GM21526 (cell line): ENCODE results near the gene TSFM.
A peak's percentile ranks its signal among the peaks of the same experiment; 100 is the strongest.

ENCODE experiments used
- ATAC-seq: cut with Tn5 transposase; IDR thresholded peaks from one replicate; pipeline ENCODE4 v1.9.1; 2021; ENCODE audit warnings: moderate library complexity; ENCODE audit not compliant: unreplicated experiment, low FRiP score

TSFM gene

GRCh38 chr12:57745485-57745881 is 37.1 kb upstream of the TSFM start:
- no peak for ATAC-seq

DNA sequence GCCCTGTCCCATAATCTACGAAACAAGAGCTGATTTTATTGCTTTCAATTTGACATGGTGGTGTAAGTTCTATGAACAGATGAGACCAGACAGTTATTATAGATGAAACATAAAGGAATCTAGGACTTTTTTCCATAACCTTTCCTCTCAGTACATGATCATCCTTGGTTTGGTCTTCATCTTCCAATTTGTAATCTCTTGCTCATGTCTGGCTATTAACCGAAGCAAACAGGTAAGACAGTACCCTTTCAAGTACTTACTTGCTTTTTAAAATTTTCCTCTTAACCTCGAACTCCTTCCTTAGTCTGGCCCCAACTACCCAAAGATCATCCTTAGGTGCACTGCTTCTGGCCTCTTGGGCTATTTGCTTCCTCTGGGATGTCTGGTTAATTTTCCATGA is 36.6 kb upstream of the TSFM start:
- ATAC-seq = no peak

GRCh38 chr12:57749061-57749460 is 33.5 kb upstream of the TSFM start:
- no peak for ATAC-seq

GRCh38 chr12:57750561-57751431 is 31.8 kb upstream of the TSFM start:
- no peak for ATAC-seq

DNA sequence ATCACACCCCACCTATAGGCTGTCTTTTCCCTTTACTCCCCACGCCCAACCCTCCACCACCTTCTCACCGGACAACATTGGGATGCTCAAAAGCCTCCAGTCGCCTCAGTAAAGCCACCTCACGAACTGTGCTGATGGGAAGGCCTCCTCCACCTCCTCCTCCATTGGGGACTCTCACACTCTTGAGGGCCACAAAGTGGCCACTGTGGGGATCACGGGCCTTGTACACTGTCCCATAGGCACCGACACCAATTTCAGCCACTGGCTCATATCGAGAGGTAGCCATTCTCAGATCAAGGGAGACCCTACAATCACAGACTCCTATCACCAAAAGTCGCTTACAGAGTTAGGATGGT is 31.2 kb upstream of the TSFM start:
- ATAC-seq = no peak

DNA sequence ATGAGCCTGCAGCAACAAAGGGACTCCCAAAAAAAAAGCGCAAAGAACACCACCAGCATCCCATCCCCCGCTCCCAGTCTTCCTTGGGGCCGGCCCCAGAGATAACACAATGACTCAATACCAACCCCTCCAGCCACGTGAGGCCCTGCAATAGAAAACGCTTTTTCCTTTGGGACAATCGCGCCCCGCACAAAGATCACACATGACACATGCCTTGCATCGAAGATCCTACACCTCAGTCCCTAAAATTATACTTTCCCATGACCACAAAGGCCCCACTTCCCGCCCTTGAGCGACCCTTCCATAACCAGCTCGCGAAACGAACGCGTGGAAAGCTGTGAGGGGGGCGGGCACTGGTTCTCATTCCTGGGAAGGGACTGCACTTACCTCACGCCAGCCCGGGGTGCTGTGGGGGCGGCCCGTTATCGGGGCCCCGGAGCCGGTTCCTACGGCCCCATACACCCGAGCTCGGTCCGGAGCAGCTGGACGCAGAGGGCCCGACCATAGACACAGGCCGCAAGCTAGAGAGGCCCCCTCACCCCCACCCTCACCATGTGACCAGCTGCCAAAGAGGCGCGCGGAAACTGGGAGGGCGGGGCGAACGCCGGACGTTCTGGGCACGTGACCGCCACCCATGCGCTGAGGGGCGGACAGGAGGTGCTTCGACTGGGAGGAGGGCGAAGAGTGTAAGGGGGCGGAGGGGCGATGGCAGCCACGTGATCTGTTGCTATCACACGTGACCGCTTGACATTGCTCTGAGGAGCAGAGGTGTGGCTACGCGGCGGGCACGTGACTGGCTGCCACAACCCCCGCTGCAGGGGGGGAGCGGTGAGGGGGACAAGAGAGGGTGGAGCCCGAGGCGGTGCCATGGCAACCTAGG is 30.6 kb upstream of the TSFM start, which contains the start of gene CDK4:
Gene CDK4 (minus strand): TSS at position 523 of the 880 bp plus-strand sequence. CDS start 593 bp downstream, outside the sequence.
- ATAC-seq = peak; percentile 63

DNA sequence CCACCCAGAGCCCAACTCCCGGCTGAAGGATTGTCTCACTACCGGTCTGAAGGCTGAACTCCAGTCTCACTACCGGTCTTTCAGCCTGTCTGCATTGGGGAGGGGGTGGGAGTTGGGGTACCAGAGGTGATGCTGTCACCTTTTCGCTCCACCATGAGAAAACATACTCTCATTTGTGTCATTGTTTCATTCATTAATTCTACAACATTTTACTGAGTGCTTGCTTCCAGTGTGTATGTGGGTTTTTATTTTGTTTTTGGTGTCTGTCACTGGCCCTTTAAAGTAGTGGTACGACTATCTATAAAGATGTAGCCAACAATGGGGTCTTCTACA is 30.0 kb upstream of the TSFM start:
- ATAC-seq = no peak

DNA sequence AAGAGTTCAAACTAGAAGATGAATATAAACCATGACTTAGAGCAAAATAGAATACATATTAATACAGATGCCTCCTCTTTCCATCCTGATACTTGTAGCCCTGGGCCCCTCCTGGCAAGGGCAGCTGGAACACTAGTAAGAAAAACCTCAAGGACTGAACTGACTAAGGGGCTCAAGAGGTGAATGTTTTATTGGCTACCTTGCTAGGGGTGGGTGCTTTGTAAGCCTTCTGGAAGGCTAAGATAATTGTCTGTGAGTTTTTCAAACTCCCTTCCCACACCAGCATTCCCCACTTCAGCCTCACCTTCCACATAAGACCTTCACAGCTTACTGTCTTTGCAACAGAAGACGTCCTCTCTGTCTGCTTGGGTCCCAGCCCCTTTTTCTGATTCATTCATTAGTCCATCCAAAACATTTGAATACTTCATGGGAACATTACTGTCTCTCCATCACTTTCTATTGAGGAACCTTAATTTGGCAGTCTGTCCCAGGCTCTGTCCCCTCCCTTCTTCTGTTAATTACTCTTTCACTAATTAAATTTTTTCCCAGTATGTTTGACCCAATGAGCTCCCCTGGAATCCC is 28.7 kb upstream of the TSFM start:
- no peak for ATAC-seq

DNA sequence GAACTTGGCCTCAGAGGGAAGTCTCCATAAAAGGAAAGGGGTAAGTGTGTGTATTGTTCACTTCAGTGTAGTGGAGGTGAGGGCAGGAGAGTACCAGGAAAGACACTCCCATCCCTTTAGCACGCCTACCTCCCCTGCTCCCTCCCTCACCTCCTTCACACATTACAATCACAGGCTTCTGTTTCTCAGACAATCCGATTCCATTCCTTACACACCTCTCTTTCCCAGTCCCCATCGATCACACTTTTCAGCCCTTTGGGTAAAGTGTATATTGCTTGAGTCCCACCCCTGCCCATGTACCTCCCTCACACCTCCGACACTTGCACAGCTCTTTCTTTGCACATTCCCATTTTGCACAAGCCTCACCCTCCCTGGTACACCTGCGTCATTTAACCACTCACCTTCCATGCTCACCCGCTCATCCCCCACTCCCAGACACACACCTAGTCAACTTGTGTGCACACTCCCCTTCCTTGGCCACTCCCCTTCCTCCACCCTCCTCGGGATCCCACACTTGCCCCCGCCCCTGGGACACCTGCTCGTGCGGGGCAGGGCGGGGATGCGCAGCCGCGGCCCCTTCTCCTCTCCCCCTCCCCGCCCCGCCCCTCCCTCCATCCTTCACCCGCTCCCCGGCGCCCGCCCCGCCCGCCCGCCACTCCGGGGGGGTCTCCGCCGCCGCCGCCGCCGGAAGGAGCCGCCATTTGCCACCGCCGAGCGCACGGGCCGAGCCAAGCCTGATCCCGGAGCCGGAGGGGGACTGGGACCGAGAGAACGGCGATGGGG is 28.0 kb upstream of the TSFM start, which contains the start of gene MARCHF9:
Gene MARCHF9 (plus strand): TSS at position 693 of the 783 bp plus-strand sequence. CDS start 426 bp downstream, outside the sequence.
- peak; percentile 32 for ATAC-seq

DNA sequence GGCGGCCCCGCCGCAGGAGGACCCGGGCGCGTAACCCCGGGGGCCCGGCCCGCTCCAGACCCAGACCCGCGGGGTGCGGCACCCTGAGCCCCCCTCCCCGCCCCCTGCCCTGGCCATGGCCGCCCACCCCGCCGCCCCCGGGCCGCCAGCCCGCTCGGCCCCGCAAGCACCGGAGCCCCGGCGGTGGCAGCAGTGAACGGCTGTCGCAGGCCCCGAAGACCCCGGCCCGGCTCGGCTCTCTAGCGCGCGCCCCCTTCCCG is 27.5 kb upstream of the TSFM start:
- no peak for ATAC-seq

DNA sequence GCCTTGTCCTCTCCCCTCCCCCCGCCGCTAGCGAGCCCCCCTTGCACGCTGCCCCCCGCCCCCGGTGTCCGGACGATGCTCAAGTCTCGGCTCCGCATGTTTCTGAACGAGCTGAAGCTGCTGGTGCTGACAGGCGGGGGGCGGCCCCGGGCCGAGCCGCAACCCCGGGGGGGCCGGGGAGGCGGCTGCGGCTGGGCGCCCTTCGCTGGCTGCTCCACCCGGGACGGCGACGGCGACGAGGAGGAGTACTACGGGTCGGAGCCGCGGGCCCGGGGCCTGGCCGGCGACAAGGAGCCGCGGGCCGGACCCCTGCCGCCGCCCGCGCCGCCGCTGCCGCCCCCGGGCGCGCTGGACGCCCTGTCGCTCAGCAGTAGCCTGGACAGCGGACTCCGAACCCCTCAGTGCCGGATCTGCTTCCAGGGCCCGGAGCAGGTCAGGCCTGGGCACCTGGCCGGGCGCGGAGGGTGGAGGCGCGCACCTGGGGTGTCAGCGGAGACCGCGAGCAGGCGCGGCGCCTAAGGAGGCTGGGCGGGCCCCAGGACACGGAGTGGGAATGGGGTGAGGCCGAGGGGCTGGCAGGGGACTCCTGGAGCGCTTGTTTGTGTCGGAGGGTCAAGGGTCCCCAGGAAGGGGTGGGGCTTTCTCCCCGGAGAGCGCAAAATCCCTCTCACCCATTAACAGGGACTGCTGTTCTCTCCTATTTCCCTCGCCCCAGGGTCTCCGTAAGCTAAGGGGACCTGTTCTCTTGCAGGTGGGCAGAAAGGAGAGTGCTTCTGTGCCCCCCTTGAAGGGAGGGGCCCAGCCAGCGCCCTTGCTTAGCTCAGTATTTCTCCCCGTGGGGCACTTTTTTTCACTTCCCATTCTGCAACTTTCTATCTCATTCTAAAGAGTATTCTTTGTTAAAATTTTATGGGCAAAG is 26.9 kb upstream of the TSFM start:
- ATAC-seq = no peak

DNA sequence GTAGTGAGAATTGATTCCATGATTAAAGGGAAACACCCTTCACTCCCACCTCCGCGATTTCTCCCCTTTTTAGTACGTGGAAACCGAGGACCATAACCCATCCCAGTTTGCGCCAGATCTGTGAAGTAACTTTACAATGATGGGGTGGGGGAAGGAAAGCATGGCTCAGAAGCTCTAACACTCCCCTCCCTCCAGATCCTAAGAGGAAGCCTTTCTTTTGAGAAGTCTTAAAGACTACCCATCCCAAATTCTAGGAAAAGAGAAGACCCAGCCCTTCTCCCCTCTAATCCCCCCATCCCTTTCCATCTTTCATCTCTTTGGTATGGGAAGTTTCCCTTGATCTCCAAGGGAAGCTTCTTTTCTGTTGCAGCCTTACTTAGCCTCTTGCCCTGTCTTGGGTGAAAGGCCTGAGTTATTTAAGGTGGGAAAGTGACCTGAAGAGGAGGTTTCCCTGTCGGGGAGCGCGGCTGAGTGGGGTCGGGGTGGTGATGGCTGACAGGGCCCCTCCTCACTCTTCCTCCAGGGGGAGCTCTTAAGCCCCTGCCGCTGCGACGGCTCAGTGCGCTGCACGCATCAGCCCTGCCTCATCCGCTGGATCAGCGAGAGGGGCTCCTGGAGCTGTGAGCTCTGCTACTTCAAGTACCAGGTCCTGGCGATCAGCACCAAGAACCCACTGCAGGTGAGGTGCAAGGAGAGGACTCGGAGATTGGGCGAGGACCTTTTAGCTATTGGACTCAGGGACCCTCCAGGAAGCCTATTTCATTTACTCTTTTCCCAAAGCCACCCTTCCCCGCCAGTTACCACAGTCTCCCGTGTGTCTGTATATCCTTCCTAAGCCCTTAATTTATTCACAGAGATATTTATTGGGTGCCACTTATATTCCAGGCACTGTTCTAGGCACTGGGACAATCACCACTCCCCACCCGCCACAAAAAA is 25.9 kb upstream of the TSFM start:
- ATAC-seq = no peak

DNA sequence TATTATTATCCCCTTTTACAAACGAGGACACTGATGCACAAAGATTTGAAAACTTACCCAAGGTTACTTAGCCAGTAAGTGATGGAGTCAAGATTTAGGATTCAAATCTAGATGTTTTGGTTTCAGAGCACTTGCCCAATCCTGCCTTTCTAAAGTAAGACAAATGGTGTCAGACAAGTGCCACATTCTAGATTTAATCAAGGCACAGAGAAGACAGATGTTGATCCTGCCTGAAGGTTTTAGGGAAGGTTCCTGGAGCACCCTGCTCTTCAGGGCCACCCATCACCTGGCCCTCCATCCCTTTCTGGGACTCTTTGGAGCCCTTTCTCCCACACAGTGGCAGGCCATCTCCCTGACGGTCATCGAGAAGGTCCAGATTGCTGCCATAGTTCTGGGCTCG is 24.8 kb upstream of the TSFM start:
- ATAC-seq = no peak

DNA sequence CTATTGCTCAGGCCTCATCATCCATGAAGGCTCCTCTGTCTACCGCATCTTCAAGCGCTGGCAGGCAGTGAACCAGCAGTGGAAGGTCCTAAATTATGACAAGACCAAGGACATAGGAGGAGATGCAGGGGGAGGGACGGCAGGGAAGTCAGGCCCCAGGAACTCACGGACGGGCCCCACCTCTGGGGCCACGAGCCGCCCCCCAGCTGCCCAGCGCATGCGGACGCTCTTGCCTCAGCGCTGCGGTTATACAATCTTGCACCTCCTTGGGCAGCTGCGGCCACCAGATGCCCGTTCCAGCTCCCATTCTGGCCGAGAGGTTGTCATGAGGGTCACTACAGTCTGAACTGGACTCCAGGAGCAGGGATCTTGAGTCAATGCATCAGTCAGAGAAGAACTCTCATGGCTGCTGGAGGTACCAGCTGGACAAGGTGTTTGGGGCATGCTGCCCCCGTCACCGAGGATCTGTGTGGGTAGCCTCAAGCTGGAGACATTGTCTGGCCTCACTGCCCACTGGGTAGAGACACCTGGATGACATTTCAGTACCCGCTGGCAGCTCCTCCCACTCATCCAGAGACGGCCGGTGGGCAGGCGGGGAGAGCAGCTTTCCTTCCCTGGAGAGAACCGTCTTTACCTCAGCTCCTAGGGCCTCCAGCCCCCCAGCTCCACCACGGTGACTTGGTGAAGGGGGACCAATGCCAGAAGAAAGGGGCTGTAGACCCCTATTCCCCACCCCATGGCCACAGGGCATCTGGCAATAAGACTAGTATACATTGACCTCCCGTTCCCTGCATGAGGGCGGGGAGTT is 23.8 kb upstream of the TSFM start:
- ATAC-seq = no peak

- no peak for ATAC-seq
Measured at GRCh38 chr12:57759360-57759980, 23.1 kb upstream of the TSFM start.

DNA sequence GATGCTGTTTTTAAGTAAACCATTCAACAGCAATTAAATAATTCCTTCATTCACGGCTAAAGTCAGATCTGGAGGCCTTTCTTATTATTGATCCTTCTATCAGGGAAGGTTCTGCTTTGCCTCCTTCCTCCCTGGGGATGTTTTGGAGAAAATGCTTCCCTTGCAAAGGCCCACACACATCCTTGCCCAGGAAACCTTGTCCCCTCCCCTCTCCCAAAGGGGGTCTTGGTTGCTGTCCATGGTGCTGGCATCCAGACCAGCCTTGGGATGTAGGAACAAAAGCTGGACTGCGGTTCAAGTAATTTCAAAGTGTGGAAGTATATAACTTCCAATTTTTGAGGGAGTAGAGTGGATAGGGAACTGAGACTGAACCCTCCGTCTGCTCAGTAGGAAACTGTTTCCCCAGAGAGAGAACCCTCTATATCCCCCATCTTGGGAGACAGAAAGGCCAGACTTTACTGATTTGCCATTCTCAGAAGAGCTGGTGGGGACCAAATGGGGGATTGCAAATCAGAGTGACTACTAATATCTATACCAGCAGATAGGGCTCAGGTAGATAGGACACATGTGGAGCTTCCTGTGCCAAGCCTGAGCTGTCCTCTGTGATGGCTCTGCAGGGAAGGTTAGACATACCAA is 22.1 kb upstream of the TSFM start:
- ATAC-seq = no peak
